DOHH2 (cell line): Measurements from ENCODE around the gene TXNL1.

Experiments
- H3F3A ChIP-seq: fragments of 200-600 bp; sonication (generic), shearing (Covaris generic); 2 replicates; pipeline ENCODE4 v1.6.0; 2016; ENCODE audit warnings: antibody characterized with exemption, mild to moderate bottlenecking; ENCODE audit not compliant: control insufficient read depth, insufficient read depth
- H3K27ac ChIP-seq: fragments of 200-600 bp; sonication (generic); 2 replicates; pipeline ENCODE4 v1.5.1; 2014; ENCODE audit warnings: low read depth, mild to moderate bottlenecking, low read length, moderate library complexity
- H3K27me3 ChIP-seq: fragments of 200-600 bp; sonication (generic); 2 replicates; pipeline ENCODE4 v1.6.1; 2014; ENCODE audit warnings: mild to moderate bottlenecking, low read length, mixed read lengths; ENCODE audit not compliant: control insufficient read depth
- H3K36me3 ChIP-seq: fragments of 200-600 bp; sonication (generic); 2 replicates; pipeline ENCODE4 v1.6.1; 2014; ENCODE audit warnings: mild to moderate bottlenecking, low read length, moderate library complexity, mixed read lengths; ENCODE audit not compliant: control insufficient read depth
- H3K4me1 ChIP-seq: fragments of 200-600 bp; sonication (generic); 2 replicates; pipeline ENCODE4 v1.6.1; 2014; ENCODE audit warnings: mild to moderate bottlenecking, low read length, mixed read lengths; ENCODE audit not compliant: control insufficient read depth
- H3K4me2 ChIP-seq: fragments of 200-600 bp; sonication (generic); 2 replicates; pipeline ENCODE4 v1.6.0; 2014; ENCODE audit warnings: mild to moderate bottlenecking, low read length, moderate library complexity
- H3K4me3 ChIP-seq: fragments of 200-600 bp; sonication (generic); 2 replicates; pipeline ENCODE4 v1.5.1; 2014; ENCODE audit warnings: mild to moderate bottlenecking, low read length, mixed read lengths
- H3K79me2 ChIP-seq: fragments of 200-600 bp; sonication (generic); 2 replicates; pipeline ENCODE4 v1.6.1; 2014; ENCODE audit warnings: mild to moderate bottlenecking, low read length, mixed read lengths; ENCODE audit not compliant: control insufficient read depth
- H3K9me2 ChIP-seq: fragments of 200-600 bp; sonication (generic); replicated peaks from 2 replicates; pipeline ENCODE4 v1.6.1; 2014; ENCODE audit warnings: mild to moderate bottlenecking, low read length, mixed read lengths; ENCODE audit not compliant: control insufficient read depth
- H3K9me3 ChIP-seq: fragments of 200-600 bp; sonication (generic); 2 replicates; pipeline ENCODE4 v1.6.1; 2014; ENCODE audit warnings: antibody characterized with exemption, low read length, mixed read lengths; ENCODE audit not compliant: control insufficient read depth, insufficient read depth
- H4K20me1 ChIP-seq: fragments of 200-600 bp; sonication (generic); 2 replicates; pipeline ENCODE4 v1.6.0; 2014; ENCODE audit warnings: low read depth, mild to moderate bottlenecking, antibody characterized with exemption, low read length, moderate library complexity; ENCODE audit not compliant: control insufficient read depth, insufficient read depth
- EZH2phosphoT487 ChIP-seq: fragments of 200-600 bp; sonication (generic); IDR thresholded peaks from 2 replicates; pipeline ENCODE4 v1.6.1; 2017; ENCODE audit warnings: borderline replicate concordance, mild to moderate bottlenecking, antibody characterized with exemption, low read length, moderate library complexity, mixed read lengths
- TF ChIP-seq, protein P1 (sequence below): fragments of 200-600 bp; sonication (generic); IDR thresholded peaks from one replicate; pipeline ENCODE4 v1.5.1; 2014; ENCODE audit warnings: antibody characterized with exemption, mild to moderate bottlenecking, low read depth, low read length; ENCODE audit not compliant: poor library complexity, severe bottlenecking

TXNL1 gene

DNA sequence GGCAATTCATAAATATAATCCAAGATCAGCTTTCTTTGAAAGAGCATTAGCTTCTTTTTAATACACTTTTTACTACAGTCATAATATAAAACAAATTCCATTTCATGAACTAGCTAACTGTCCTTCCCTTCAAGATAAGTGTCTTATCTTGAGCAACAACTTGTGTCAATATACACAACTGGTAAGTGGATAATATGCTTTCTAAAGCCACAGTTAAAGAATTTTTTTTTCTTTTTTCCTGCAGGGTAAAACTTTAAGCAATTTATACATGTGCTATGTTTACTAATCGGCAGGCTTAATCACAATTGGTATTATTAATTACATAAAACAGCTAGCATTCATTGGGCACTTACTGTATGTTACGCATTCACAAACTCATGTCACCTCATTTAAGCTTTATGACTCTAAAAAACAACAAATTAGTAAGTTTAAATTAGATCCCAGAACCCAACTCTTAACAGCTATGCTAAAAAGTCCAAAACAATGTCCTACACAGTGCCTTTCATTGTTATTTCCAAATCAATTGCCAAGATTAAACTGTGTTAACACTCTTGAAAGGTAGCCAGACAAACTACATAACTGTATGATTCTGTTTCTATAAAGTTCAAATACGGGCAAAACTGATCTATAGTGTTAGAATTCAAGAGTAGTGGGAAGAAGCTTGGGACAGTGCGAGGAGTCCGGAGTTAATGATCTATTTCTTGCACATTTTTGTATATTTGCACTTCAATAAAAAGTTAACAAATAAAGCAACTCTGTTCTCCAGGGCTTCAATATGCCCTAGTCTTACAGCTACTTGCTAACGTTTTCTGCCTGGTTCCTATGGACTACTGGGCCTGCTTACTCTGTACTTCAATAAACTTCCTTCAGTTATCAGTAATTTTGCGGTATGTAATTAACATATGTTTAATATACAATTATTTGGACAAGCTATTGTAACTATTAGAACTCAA lies 6.0 kb downstream of the TXNL1 start:
- Histone ChIP-seq H3K4me3 (no peak overlapping the region), H3K4me1 (peaks cover 18% of the 10 kb centered on the region), H3K9me3 (no peaks in the 10 kb centered on the region), H4K20me1 (peaks cover 11% of the 10 kb centered on the region), H3K27ac (no peak overlapping the region), H3K4me2 (no peak overlapping the region), H3K79me2 (peaks cover 100% of the 10 kb centered on the region), H3K27me3 (no peaks in the 10 kb centered on the region), H3K36me3 (peaks cover 48% of the 10 kb centered on the region), H3F3A (no peaks in the 10 kb centered on the region), H3K9me2 (no peaks in the 10 kb centered on the region)
- TF ChIP-seq, protein P1, sequence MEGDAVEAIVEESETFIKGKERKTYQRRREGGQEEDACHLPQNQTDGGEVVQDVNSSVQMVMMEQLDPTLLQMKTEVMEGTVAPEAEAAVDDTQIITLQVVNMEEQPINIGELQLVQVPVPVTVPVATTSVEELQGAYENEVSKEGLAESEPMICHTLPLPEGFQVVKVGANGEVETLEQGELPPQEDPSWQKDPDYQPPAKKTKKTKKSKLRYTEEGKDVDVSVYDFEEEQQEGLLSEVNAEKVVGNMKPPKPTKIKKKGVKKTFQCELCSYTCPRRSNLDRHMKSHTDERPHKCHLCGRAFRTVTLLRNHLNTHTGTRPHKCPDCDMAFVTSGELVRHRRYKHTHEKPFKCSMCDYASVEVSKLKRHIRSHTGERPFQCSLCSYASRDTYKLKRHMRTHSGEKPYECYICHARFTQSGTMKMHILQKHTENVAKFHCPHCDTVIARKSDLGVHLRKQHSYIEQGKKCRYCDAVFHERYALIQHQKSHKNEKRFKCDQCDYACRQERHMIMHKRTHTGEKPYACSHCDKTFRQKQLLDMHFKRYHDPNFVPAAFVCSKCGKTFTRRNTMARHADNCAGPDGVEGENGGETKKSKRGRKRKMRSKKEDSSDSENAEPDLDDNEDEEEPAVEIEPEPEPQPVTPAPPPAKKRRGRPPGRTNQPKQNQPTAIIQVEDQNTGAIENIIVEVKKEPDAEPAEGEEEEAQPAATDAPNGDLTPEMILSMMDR, result no peak
- no peak for TF ChIP-seq EZH2phosphoT487

DNA sequence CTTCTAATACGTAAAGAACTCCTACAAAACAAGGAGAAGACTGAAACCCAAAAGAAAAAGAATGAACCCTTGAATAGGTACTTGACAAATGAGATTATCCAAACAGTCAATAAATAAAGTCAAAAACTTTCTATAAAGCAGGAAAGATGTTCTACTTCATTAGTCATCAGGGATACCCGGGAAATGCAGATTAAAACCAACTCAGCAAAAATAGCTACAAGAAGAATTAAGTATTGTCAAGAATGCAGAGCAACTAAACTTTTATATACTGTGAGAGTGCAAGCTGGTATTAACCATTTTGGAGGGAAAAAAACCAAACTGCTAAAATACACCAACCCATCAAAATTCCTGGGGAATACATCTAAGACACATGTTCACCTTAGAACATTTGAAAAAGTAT lies 10.4 kb downstream of the TXNL1 start:
- Histone ChIP-seq H3F3A (0 out of 2 replicates have a peak, but pooled peaks cover 5% of the 10 kb centered on the region), H3K27me3 (no peaks in the 10 kb centered on the region), H3K79me2 (peaks cover 84% of the 10 kb centered on the region), H3K27ac (no peak overlapping the region), H3K9me3 (no peaks in the 10 kb centered on the region), H3K4me3 (no peak overlapping the region), H3K4me2 (no peak overlapping the region), H3K36me3 (peaks cover 50% of the 10 kb centered on the region), H3K4me1 (no peaks in the 10 kb centered on the region), H3K9me2 (no peaks in the 10 kb centered on the region), H4K20me1 (peaks cover 12% of the 10 kb centered on the region)
- TF ChIP-seq, protein P1, result no peak
- no peak for TF ChIP-seq EZH2phosphoT487

DNA sequence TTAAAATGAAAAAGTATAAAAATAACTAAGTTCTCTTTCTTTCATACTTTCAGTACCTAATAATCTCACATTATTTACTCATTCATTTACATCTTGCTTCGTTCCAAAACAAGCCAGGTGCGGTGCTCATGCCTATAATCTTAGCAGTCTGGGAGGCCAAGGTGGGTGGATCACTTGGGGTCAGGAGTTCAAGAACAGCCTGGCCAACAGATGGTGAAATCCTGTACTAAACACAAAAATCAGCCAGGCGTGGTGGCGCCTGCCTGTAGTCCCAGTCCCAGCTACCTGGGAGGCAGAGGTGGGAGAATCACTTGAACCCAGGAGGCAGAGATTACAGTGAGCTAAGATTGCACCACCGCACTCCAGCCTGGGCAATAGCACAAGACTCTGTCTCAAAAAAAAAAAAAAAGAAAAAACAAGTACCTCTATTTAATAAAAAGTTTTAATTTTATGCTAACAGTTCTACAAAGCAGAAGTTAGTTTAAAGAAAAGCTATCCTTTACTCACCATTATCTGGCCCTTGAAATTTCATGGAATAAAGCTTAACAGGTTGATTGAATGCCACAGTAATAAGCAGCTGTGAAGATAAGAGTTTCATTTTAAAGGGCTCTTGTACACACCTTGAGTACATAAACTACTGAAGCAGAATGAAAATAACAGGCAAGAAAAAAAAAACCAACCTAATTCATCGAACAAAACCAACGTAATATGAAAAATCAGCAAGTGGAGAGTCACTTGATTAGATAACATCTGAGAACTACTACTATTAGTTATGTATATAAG lies 22.5 kb downstream of the TXNL1 start:
- H3K79me2 ChIP-seq, result no peaks in the 10 kb centered on the region
- no peak overlapping the region for H3K4me2 ChIP-seq
- H3K9me3 ChIP-seq, result no peaks in the 10 kb centered on the region
- no peaks in the 10 kb centered on the region for H4K20me1 ChIP-seq
- no peaks in the 10 kb centered on the region for H3K4me1 ChIP-seq
- H3K4me3 ChIP-seq, result no peak overlapping the region
- H3K9me2 ChIP-seq, result no peaks in the 10 kb centered on the region
- H3K36me3 ChIP-seq, result peaks cover 72% of the 10 kb centered on the region
- TF ChIP-seq EZH2phosphoT487, result no peak
- no peaks in the 10 kb centered on the region for H3K27me3 ChIP-seq
- H3K27ac ChIP-seq, result no peak overlapping the region
- H3F3A ChIP-seq, result no peaks in the 10 kb centered on the region
